T follicular helper cell (primary cell): Measurements from ENCODE around the gene CCKAR.

Experiments
- DNase-seq: peaks from one replicate; pipeline ENCODE4 v3.0.0-alpha.2; 2020; ENCODE audit warnings: low read depth

The CCKAR gene

DNA sequence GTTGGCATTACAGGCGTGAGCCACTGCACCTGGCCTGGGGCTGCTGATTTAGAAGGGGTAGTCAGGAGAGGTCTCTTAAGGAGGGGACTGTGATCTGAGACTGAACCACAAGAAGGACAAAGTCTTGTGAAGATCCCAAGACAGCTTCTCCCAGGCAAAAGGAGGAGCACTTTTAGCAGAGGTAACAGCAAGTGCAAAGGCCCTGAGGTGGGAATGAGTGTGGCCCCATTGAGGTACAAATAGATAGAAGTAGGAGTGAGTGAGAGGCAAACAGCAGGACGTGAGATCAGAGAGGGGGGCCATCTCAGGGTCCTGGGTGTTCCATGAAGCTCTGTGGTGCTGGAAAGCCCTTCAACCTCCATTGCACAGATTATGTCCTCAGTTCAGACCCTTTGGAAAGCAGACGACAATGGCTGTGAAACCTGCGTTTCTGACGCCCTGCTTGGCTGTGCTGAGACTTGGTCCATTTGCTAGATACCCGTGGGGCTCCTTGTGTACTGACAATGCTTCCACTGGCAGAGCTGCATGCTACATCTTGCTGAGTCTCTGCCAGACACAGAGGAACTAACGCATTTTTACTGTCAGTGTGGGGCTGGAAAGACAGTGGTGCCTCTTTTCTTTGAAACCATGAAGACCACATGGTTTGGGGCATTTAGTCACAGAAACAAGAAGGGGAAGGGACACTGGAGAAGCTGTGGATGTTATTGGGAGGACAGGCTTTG is 1.3 kb upstream of the CCKAR start:
- no peak for DNase-seq

- no peak for DNase-seq
Observed at GRCh38 chr4:26490960-26491284, 638 bp upstream of the CCKAR start.

DNA sequence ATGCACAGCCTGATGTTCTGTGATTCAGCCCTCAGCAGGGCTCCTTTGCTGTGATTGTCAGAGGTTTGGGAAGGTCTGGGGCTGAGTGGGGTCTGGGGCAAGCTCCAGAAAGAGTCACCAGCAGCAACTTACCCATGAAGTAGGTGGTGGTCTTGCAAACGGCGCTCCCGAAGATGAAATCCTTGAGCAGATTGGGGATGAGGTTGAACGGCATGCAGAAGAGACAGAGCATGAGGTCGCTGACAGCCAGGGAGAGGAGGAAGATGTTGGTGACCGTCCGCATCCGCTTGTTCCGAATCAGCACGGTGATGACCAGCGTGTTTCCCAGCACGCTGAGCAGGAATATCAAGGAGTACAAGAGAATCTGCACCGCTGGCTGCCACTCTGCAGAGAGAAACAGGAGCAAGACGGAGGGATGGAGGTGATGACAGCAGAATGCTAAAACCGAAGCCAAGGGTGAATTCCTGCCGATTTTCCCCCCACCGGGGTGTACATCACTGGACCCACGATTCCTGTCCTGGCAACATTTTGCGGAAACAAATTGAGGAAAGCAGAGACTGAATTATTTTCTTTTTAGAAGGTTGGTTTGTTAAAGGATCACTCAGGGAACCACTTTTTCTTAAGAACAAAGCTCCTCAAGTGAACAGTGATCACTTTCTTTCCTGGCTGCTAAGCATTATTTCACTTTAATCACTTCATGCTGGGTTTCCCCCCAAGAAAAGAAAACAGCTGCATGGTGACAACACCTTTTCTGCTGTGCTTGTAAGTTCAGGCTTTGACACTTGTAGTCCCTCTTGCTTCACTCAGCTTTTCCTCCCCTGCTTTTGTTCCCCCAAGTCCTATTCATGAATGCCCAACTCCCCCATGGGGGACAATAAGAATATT is 941 bp downstream of the CCKAR start:
- DNase-seq, result no peak

DNA sequence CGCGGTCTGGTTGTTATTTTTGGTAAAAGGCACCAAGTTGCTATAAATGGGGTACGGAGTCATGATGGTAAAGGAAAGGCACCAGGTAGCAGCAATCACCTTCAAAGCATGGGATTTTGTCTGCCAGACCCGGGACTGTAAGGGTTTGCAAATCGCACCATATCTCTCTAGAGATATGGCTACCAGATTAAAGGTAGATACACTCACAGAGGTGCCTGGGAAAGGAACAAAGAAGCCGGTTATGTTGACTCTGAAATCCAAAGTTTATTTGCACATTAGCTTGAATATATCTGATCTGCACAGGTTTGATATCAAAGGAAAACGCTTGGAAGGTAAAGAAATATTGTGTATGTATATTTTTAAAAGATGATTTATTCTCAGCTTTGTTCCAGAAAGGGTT is 4.6 kb downstream of the CCKAR start:
- no peak for DNase-seq

DNA sequence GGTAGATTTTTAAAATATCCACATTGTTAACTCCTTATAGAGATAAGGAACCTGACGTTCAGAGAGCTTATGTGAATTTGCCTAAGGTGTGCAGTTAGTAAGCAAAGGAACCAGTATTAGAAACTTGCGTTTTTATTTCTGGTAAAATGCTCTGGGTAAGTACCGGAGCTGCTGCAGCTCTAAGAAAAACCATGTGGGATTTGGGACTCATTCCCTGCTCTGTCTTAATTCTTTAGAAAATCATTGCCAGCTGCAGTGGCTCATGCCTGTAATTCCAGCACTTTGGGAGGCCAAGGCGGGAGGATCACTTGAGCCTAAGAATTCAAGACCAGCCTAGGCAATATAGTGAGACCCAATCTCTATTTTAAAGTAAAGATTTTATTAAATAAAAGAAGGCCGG is 5.8 kb downstream of the CCKAR start:
- no peak for DNase-seq

DNA sequence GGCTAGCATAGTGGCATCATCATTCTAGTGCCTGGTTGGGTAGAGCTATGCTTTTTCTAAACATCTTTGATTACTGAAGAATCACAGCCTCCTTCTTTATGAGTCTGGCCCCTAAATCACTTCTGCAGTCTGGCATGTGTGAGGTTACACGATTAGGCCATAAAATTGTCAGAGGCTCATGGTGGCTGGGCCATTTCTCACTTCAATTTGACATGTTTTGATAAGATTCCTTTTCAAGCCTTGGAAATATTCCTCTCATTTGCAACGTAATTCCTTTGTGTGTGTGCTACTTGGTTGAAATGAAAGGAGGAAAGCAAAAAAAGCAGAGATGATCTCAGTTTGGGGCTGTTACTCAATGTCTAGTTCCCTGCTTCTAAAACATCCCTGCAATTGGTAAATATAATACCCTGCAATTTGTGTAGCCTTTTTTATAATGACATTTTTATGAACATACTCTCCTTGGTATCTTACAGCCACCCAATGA is 6.2 kb downstream of the CCKAR start:
- DNase-seq, result no peak

GRCh38 chr4:26482508-26483462 is 7.5 kb downstream of the CCKAR start:
- DNase-seq, result no peak

- DNase-seq, result no peak
Observed at GRCh38 chr4:26478330-26478729, 12.0 kb downstream of the CCKAR start.

- no peak for DNase-seq
Observed at GRCh38 chr4:26476545-26476944, 13.7 kb downstream of the CCKAR start.

DNA sequence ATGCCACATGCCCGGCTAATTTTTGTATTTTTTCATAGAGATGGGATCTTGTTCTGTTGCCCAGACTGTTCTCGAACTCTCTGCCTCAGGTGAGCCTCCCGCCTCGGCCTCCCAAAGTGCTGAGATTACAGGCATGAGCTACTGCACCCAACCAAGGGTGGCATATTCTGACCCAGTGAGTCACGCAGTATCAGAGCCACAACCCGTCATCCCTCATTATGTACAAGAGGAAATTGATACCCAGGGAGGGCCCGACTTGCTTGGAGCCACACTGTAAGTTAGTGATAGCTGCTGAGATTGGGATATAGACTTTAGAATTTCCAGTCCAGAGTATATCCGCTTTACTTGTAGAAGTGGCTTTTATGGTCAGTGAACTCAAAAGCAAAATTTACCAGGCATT is 14.6 kb downstream of the CCKAR start:
- DNase-seq, result no peak

DNA sequence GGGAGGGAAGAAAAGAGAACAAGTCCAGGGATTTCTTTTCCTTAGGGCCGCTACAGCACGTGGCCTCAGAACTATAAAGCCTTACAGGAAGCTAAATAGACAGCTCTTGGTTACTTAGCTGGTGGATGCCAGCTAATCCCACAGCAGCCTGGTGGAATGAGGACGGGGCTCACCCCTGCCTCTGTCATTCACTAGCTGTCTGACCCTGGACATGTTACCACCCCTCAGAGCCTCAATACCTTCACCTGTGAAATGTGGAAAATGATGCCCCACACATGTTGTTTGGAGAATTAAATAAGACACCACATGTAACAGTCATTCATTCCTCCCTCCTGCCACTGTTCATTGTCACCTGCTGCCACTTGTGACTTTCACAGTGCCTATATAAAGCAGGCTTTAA is 15.7 kb downstream of the CCKAR start:
- no peak for DNase-seq

GRCh38 chr4:26473893-26474292 is 16.4 kb downstream of the CCKAR start:
- no peak for DNase-seq

DNA sequence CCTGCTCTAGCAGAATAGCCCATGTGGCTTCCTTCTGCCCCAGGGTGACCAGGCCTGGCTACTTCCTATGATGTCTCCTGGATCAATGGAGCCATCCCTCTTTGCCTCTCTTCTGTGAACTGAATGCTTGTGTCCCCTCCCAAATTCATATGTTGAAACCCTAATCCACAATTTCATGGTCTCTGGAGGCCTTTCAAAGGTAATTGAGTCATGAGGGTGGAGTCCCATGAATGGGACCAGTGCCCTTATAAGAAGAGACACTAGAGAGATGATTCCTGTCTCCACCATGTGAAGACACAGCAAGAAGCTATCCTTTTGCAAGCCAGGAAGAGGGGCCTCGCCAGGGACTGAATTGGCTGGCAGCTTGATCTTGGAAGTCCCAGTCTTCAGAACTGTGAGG is 18.4 kb downstream of the CCKAR start:
- DNase-seq, result no peak

DNA sequence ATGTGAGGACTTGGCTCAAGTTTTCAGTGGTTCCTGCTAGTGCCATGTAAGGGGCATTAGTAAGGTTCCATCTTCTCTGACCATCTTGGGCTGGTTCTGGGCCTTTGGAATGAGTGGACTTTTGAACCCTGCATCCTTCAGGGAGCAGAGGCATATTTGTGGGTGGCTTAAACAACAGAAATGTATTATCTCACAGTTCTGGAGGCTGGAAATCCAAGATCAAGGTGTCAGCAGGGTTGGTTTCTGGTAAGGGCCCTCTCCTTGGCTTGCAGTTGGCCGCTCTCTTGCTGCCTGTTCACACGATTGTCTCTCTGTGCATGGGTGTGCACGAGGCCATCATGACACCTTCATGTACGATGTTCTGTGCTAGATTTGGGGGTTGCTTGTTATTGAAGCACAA is 21.3 kb downstream of the CCKAR start:
- DNase-seq, result no peak

DNA sequence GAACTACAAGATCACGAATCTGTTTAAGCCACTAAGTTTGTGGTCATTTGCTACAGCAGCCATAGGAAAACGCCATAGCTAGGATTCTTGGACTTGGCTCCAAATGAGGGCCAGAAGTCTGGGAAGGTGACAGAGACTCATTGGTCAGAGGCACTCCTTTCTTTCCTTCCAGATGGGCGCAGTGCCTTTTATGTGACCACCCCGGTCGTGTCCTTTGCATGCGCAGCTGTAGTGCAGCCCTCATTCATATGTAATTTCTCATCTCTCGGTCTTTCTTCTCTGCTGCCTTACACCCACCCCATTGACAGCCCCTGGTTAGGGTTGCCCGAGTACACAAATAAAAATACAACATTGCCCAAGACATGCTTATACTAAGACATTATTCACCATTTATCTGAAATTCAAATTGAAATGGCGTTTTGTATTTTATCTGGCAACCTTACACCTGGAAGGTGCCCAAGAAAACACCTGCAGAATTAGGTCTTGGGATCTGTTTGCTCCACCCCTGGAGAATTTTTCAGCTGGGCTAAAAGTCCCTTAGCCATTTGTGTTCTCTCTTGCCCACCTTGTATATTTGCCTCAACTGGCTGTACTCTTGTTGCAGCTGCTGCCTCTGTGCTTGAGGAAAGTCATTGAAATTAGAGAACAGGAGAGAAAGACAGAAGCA is 21.9 kb downstream of the CCKAR start:
- DNase-seq, result no peak

- no peak for DNase-seq
Observed at GRCh38 chr4:26467724-26468123, 22.6 kb downstream of the CCKAR start.

DNA sequence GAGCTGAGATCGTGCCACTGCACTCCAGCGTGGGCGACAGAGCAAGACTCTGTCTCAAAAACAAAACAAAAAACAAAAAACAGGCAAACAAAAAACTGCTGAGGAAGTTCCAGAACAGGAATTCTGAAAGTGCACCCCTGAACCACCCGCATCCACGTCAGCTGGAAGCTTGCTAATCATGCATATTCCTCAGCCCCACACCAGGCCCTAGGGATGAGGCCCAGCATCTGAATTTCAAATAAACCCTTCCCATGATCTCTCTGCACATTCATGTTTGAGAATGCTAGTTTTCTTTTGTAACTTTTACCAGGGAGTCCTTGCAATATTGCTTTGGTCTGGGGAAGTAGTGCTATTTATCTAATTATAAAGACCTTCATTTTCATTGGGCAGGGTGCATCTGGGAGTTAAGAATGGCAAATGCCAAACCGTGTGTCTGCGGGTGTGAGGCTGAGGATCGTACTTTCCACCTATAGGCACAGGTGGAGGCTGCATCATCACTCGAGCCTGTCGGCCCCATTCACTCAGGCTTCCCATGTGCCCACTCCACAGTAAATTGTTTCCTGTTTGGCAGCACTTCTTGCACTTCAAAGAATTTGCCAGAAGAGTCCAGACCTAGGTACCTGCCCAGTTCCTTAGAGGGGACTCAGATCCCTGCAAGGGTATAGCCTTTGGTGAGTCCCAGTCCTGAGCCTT is 23.6 kb downstream of the CCKAR start:
- no peak for DNase-seq

GRCh38 chr4:26464420-26465095 is 25.7 kb downstream of the CCKAR start:
- DNase-seq, result no peak

GRCh38 chr4:26463386-26463785 is 26.9 kb downstream of the CCKAR start:
- no peak for DNase-seq

GRCh38 chr4:26462874-26463273 is 27.4 kb downstream of the CCKAR start:
- DNase-seq, result no peak
